Heart right ventricle (tissue), 16 donors: Measurements from ENCODE around the gene TLR2. TPM values are rescaled to one million over a fixed set of nuclear protein-coding genes. Genes with fewer than 3 reads are reported as not detected.

ENCODE experiments used
- ATAC-seq, 8 donors: fragments of 200-7000 bp; cut with Tn5 transposase; one replicate each; pipeline ENCODE4 v1.9.1; 2020; ENCODE audit warnings: mild to moderate bottlenecking in 8 of 8, moderate library complexity in 8 of 8, moderate number of reproducible peaks in 1 of 8
- DNase-seq, 2 donors: peaks; one replicate each; pipeline ENCODE4 v3.0.0-alpha.2; 2020
- H3K27ac ChIP-seq, 10 donors: fragments of 200-600 bp; sonication (generic) in 2 of 10; one replicate each; pipeline versions ENCODE4 v1.5.0 to v1.8.0; 2020 to 2022; ENCODE audit warnings: mild to moderate bottlenecking in 3 of 10
- H3K27me3 ChIP-seq, 7 donors: fragments of 200-600 bp; one replicate each; pipeline ENCODE4 v1.8.0; 2021 to 2022; ENCODE audit warnings: mild to moderate bottlenecking in 2 of 7
- H3K36me3 ChIP-seq, 9 donors: fragments of 200-600 bp; sonication (generic) in 1 of 9; one replicate each; pipeline versions ENCODE4 v1.5.0 to v1.8.0; 2020 to 2022; ENCODE audit warnings: mild to moderate bottlenecking in 2 of 9
- H3K4me1 ChIP-seq, 9 donors: fragments of 200-600 bp; sonication (generic) in 1 of 9; one replicate each; pipeline versions ENCODE4 v1.5.0 to v1.8.0; 2020 to 2022; ENCODE audit warnings: mild to moderate bottlenecking in 4 of 9
- H3K4me3 ChIP-seq, 10 donors: fragments of 200-600 bp; sonication (generic) in 2 of 10; one replicate each; pipeline versions ENCODE4 v1.5.0 to v1.8.0; 2020 to 2022; ENCODE audit warnings: mild to moderate bottlenecking in 7 of 10, moderate library complexity in 2 of 10
- H3K9me3 ChIP-seq, 11 donors: fragments of 200-600 bp in 10 of 11; sonication (generic) in 2 of 11; one replicate each; pipeline versions ENCODE4 v1.5.0 to v1.8.0; 2013 to 2022; ENCODE audit warnings: mild to moderate bottlenecking in 2 of 11, control low read depth in 1 of 11, moderate library complexity in 1 of 11
- WGBS, 2 donors: extraction: QIAGEN DNeasy Blood & Tissue Kit; methylation state at CpG; one replicate each; pipeline ENCODE4 v1.1.7; 2013; ENCODE audit warnings: inconsistent platforms in 1 of 2; 5-methylcytosine and 5-hydroxymethylcytosine counted together
- intact Hi-C, 10 donors: fragments of 100-400 bp; cut with DNase I; formaldehyde crosslinking; loops; one replicate each; pipeline versions ENCODE4 v1.11.1 to v1.14.2; 2022
- polyA plus RNA-seq, 2 donors: library from polyadenylated mRNA; stranded (reverse); fragments of 200-250 nt; gene quantifications; one replicate each; pipeline ENCODE4 v1.2.3, GENCODE V29; 2013
- total RNA-seq, 10 donors: library from RNA; stranded (reverse); fragmentation: NEBNext Ultra II Directional in 3 of 10; extraction: Animal tissue kit (Norgen Biotek cat#: 25700) in 3 of 10; gene quantifications; one replicate each; pipeline versions ENCODE4 v1.2.1 to v1.2.4, GENCODE V29; 2021 to 2023
- TF ChIP-seq, protein P1 (sequence below), 9 donors: fragments of 200-600 bp; sonication (generic) in 2 of 9; IDR thresholded peaks; one replicate each; pipeline versions ENCODE4 v1.5.0 to v1.8.0; 2021 to 2022; ENCODE audit warnings: antibody characterized with exemption in 9 of 9, mild to moderate bottlenecking in 5 of 9, moderate library complexity in 1 of 9
- donor health status: Arrhythmogenic right ventricular cardiomyopathy.
- donor health status: ischemic (EF 13 %, LVEDD 7.1; RV severe dilation, severe dysfunction).
- donor health status: healthy with polysubstance abuse.
- donor health status: DM: no; HTN: yes; CAD: no.
- donor health status: DM: no; HTN: no; CAD: no.
- donor health status: ischemic (EF 25% LVEDD 6.9; RV normal size, moderate dysfunction).
- donor health status: ischemic (EF 25% LVEDD 5.7; RV mildly dilated, moderate dysfunction).
- donor health status: healthy.
- donor health status: DM: yes; HTN: yes; CAD: no.
- donor health status: Ischemic cardiomyopathy.
- donor health status: ischemic (EF 35%, LVEDD 5.7; RV mildly dilated, moderate dysfunction).
- donor health status: nonischemic (EF 11% LVEDD 7.7; RV severe dilation, severe dysfunction).
- donor health status: DM: yes; HTN: yes; CAD: no.
- donor health status: PGD.
- donor health status: ischemic (EF 29% LVEDD 5.4; RV normal size, mild dysfunction).
- donor health status: nonischemic (EF 23%, LVEDD 6.1; RV moderate dilation, normal function).

TLR2 gene
- total and polyA plus RNA-seq, 12 donors = 0.60 to 18.2 (median 3.0) TPM

DNA sequence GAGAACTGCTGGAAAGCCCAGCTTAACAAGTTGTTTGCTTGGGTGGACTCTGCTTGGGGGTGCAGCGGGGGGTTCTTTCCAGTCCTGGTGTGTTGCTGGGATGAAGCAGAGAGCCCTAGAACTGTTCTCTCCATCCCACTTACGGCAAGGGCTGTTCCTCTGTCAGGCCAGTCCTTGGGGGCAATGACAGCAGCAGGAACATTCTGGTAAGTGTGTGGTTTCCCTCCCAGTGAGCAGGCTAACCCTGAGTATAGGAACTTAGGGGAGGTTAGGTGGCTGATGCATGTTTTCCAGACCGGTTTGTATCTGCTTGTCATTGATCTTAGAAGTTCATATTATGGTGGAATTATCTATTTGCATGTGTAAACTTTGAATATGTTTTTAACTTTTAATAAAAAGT lies 46.9 kb upstream of the TLR2 start:
- Histone ChIP-seq H3K9me3 (no peaks in the 10 kb centered on the region), H3K27me3 (no peaks in the 10 kb centered on the region), H3K27ac (no peak overlapping the region), H3K4me1 (no peaks in the 10 kb centered on the region), H3K36me3 (peaks cover 0 to 59% (median 45%) of the 10 kb centered on the region in 9 donors), H3K4me3 (no peak overlapping the region)
- no peak for ATAC-seq
- TF ChIP-seq, protein P1, sequence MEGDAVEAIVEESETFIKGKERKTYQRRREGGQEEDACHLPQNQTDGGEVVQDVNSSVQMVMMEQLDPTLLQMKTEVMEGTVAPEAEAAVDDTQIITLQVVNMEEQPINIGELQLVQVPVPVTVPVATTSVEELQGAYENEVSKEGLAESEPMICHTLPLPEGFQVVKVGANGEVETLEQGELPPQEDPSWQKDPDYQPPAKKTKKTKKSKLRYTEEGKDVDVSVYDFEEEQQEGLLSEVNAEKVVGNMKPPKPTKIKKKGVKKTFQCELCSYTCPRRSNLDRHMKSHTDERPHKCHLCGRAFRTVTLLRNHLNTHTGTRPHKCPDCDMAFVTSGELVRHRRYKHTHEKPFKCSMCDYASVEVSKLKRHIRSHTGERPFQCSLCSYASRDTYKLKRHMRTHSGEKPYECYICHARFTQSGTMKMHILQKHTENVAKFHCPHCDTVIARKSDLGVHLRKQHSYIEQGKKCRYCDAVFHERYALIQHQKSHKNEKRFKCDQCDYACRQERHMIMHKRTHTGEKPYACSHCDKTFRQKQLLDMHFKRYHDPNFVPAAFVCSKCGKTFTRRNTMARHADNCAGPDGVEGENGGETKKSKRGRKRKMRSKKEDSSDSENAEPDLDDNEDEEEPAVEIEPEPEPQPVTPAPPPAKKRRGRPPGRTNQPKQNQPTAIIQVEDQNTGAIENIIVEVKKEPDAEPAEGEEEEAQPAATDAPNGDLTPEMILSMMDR (IDR thresholded peaks at IDR 0.05) = no peak
- DNase-seq = no peak
- 75 to 93% methylated on average over 3 of the region's 3 CpGs for WGBS, 2 donors
- intact Hi-C loops = loop anchor here in 5 of 10 donors (5.0 to 10.0 kb wide), 3 partner anchors 108 to 118 kb away; no protein-coding TSS in a partner anchor

DNA sequence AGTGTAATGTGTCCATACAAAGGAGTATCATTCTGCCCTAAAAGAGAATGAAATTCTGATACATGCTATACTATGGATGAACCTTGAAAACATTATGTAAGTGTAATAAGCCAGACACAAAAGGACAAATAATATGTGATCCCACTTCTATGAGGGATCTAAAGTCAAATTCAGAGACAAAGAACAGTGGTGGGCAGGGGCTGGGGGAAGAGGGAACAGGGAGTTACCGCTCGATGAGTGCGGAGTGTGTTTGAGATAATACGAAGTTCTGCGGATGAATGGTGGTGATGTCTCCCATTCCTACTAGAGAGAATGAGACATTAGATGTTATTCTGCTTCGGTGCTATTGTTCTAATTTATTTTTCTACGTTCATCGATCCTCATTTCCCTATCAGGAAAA lies 46.1 kb upstream of the TLR2 start:
- intact Hi-C loops = loop anchor here in 5 of 10 donors (5.0 to 10.0 kb wide), 3 partner anchors 107 to 117 kb away; no protein-coding TSS in a partner anchor

DNA sequence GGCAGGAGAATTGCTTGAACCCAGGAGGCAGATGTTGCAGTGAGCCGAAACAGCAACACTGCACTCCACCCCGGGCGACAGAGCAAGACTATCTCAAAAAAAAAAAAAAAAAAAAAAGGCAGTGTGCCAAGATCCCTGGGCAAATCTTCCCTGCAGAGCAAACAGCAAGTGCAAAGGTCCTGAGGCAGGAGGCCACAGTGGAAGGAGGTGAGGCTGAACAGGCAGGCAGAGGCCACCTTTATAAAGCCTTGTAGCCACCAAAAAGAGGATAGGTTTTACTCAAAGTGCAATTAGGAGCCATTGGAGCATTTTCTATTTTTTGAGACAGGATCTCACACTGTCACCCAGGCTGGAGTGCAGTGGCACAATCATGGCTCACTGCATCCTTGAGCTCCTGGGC lies 45.1 kb upstream of the TLR2 start:
- peaks cover 0 to 11% (median 0%) of the 10 kb centered on the region in 9 donors for H3K4me1 ChIP-seq
- H3K9me3 ChIP-seq = no peaks in the 10 kb centered on the region
- intact Hi-C loops = loop anchor here in 5 of 10 donors (5.0 to 10.0 kb wide), 3 partner anchors 106 to 116 kb away; no protein-coding TSS in a partner anchor
- DNase-seq (no peak), ATAC-seq (no peak)
- WGBS, 2 donors = 69 to 89% methylated on average over 3 of the region's 3 CpGs
- H3K27ac ChIP-seq = no peak overlapping the region
- TF ChIP-seq, protein P1 (IDR thresholded peaks at IDR 0.05) = no peak
- peaks cover 0 to 41% (median 32%) of the 10 kb centered on the region in 9 donors for H3K36me3 ChIP-seq
- no peaks in the 10 kb centered on the region for H3K27me3 ChIP-seq
- no peak overlapping the region for H3K4me3 ChIP-seq

More for the DNA sequence above, 46.1 kb upstream of the TLR2 start:
- no peaks in the 10 kb centered on the region for H3K9me3 ChIP-seq
- DNase-seq (no peak), ATAC-seq (no peak)
- 86 to 90% methylated on average over 8 of the region's 8 CpGs for WGBS, 2 donors
- H3K27ac ChIP-seq = no peak overlapping the region
- TF ChIP-seq, protein P1 (IDR thresholded peaks at IDR 0.05) = no peak
- peaks cover 0 to under 1% (median 0%) of the 10 kb centered on the region in 9 donors for H3K4me1 ChIP-seq
- H3K36me3 ChIP-seq = peaks cover 0 to 51% (median 38%) of the 10 kb centered on the region in 9 donors
- no peaks in the 10 kb centered on the region for H3K27me3 ChIP-seq
- no peak overlapping the region for H3K4me3 ChIP-seq

DNA sequence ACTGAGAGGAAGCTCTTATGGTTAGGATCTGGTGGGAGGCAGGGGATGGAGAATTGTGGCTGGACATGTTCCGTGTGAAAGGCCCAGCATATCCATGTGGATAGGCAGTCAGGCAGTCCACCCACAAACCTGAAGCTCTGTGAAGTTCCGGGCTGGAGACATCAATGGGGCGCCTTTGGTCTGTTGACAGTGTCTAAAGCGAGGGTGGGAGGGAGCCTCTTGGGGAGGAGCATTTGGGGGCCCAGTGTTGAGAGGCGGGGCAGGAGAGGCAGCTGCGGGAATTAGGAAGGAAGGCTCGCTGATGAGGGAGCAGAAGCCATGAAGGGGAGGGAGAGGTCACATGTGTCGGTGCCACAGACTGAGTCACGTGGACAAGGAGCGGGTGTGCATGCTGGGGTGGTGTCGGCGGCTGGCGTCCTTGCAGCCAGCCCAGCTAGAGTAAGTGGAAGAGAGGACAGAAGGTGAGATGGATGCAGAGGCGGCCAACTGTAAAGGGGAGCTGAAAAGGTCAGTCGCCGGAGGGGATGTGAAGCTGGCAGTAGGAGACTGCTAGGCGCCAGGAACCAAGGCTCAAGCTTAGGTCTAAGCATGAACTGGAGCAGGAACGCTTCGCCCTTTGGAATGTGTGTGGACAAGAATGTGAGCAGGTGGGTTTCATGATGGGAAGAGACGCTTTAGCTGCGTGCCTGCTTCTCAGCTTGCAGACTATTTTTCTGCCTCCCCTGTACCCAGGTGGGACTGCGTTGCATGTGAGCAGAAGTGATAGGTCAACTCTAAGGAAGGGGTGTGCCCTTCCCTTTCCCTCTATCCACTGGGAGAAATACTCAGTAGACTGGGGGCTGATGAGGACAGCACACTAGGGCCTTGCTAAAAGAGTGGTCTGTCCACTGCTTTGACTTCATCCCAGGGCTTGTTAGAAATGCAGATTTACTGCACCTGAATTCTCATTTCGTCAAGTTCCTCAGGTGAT lies 44.0 kb upstream of the TLR2 start:
- no peaks in the 10 kb centered on the region for H3K27me3 ChIP-seq
- TF ChIP-seq, protein P1 (IDR thresholded peaks at IDR 0.05) = no peak
- H3K9me3 ChIP-seq = peaks cover 0 to 8% (median 0%) of the 10 kb centered on the region in 11 donors
- ATAC-seq = peak in 3 of 8 donors; percentile 14 to 45 (median 25)
- H3K4me3 ChIP-seq = peak overlapping the region in 1 of 10 donors; percentile 26
- H3K4me1 ChIP-seq = peaks cover 0 to 11% (median 0%) of the 10 kb centered on the region in 9 donors
- DNase-seq = no peak
- H3K36me3 ChIP-seq = peaks cover 0 to 30% (median 23%) of the 10 kb centered on the region in 9 donors
- H3K27ac ChIP-seq = no peak overlapping the region
- WGBS, 2 donors = 77 to 83% methylated on average over 23 of the region's 23 CpGs
- intact Hi-C loops = loop anchor here in 5 of 10 donors (5.0 to 10.0 kb wide), 5 partner anchors 105 to 298 kb away; partner anchors contain the start of gene MND1 (in 3 of the 5)
